Smooth muscle cell (in vitro differentiated cells): ENCODE data around the gene PRKCA. TPM values are rescaled to one million over a fixed set of nuclear protein-coding genes. Genes with fewer than 3 reads are reported as not detected.

Experiments used
- DNase-seq: peaks from one replicate; lab custom pipeline; 2025; ENCODE audit not compliant: unreplicated experiment; lab: John Stamatoyannopoulos, UW
- H2AFZ ChIP-seq: fragments of 200-600 bp; sonication (generic); 2 replicates; pipeline ENCODE4 v1.6.0; 2016; ENCODE audit warnings: antibody characterized with exemption, low read depth, mild to moderate bottlenecking
- H3F3A ChIP-seq: fragments of 200-600 bp; sonication (generic); 2 replicates; pipeline ENCODE4 v1.6.0; 2017; ENCODE audit warnings: antibody characterized with exemption, low read depth
- H3K27ac ChIP-seq: fragments of 200-600 bp; sonication (generic); 2 replicates; pipeline ENCODE4 v1.5.1; 2016; ENCODE audit warnings: low read depth, mild to moderate bottlenecking
- H3K27me3 ChIP-seq: fragments of 200-600 bp; sonication (generic); 2 replicates; pipeline ENCODE4 v1.6.1; 2016; ENCODE audit warnings: low read depth, mild to moderate bottlenecking
- H3K36me3 ChIP-seq: fragments of 200-600 bp; sonication (generic); 2 replicates; pipeline ENCODE4 v1.5.1; 2016; ENCODE audit warnings: low read depth
- H3K4me1 ChIP-seq: fragments of 200-600 bp; sonication (generic); 2 replicates; pipeline ENCODE4 v1.5.1; 2016; ENCODE audit warnings: low read depth
- H3K4me2 ChIP-seq: fragments of 200-600 bp; sonication (generic); 2 replicates; pipeline ENCODE4 v1.6.0; 2016; ENCODE audit warnings: mild to moderate bottlenecking
- H3K4me3 ChIP-seq: fragments of 200-600 bp; sonication (generic); 2 replicates; pipeline ENCODE4 v1.5.1; 2016; ENCODE audit warnings: mild to moderate bottlenecking
- H3K79me2 ChIP-seq: fragments of 200-600 bp; sonication (generic); 2 replicates; pipeline ENCODE4 v1.6.0; 2016; ENCODE audit warnings: low read depth, mild to moderate bottlenecking
- H3K9ac ChIP-seq: fragments of 200-600 bp; sonication (generic); 2 replicates; pipeline ENCODE4 v1.6.0; 2016; ENCODE audit warnings: low read depth
- H3K9me3 ChIP-seq: fragments of 200-600 bp; sonication (generic); replicated peaks from 2 replicates; pipeline ENCODE4 v1.5.1; 2016; ENCODE audit warnings: low read depth
- H4K20me1 ChIP-seq: fragments of 200-600 bp; sonication (generic); 2 replicates; pipeline ENCODE4 v1.6.0; 2016; ENCODE audit warnings: low read depth
- CTCF ChIP-seq: fragments of 200-600 bp; sonication (generic); IDR thresholded peaks from 2 replicates; pipeline ENCODE4 v1.5.1; 2017; ENCODE audit warnings: borderline replicate concordance, mild to moderate bottlenecking, antibody characterized with exemption; ENCODE audit not compliant: insufficient read depth, poor library complexity, severe bottlenecking
- WGBS: methylation state at CpG from one replicate; pipeline ENCODE4 v1.1.7; 2016; ENCODE audit warnings: low lambda C conversion rate; 5-methylcytosine and 5-hydroxymethylcytosine counted together
- polyA plus RNA-seq: library from polyadenylated mRNA; unstranded; fragments of >200 nt; fragmentation: Nextera tagmentation; extraction: Ambion mirVana; gene quantifications from 2 replicates; pipeline ENCODE4 v1.2.1, GENCODE V29; 2016
- total RNA-seq: library from RNA; depleted of rRNA; stranded (reverse); fragments of >200 nt; gene quantifications from 2 replicates; pipeline ENCODE4 v1.2.3, GENCODE V29; 2014

Gene PRKCA
- total and polyA plus RNA-seq, 2 experiments from 2014 or later: 0.78 to 7.1 TPM

- Histone ChIP-seq H3K4me1 (no peaks in the 10 kb centered on the region), H3K27ac (no peak overlapping the region), H3K79me2 (no peaks in the 10 kb centered on the region), H3K4me2 (no peak overlapping the region), H3K4me3 (no peak overlapping the region), H3K27me3 (no peaks in the 10 kb centered on the region), H3K36me3 (no peaks in the 10 kb centered on the region), H4K20me1 (no peaks in the 10 kb centered on the region), H3F3A (peaks cover 4% of the 10 kb centered on the region), H2AFZ (no peak overlapping the region), H3K9ac (no peak overlapping the region), H3K9me3 (no peaks in the 10 kb centered on the region)
- 83% methylated on average over 4 of the region's 4 CpGs for WGBS
- DNase-seq: no peak
- TF ChIP-seq CTCF: no peak
These were observed 280.8 kb downstream of the PRKCA start for GRCh38 chr17:66583112-66583748.

GRCh38 chr17:66584927-66585326, 282.5 kb downstream of the PRKCA start:
- Histone ChIP-seq H3K4me1 (no peaks in the 10 kb centered on the region), H3K9me3 (no peaks in the 10 kb centered on the region), H3K4me2 (no peak overlapping the region), H3F3A (peaks cover 4% of the 10 kb centered on the region), H3K27me3 (no peaks in the 10 kb centered on the region), H3K36me3 (no peaks in the 10 kb centered on the region), H3K9ac (no peak overlapping the region), H3K27ac (no peak overlapping the region), H3K4me3 (no peak overlapping the region), H4K20me1 (no peaks in the 10 kb centered on the region), H2AFZ (no peak overlapping the region), H3K79me2 (no peaks in the 10 kb centered on the region)
- WGBS: 96% methylated on average over 4 of the region's 4 CpGs
- DNase-seq: no peak
- TF ChIP-seq CTCF: no peak

GRCh38 chr17:66585472-66585871, 283.1 kb downstream of the PRKCA start:
- DNase-seq: no peak
- Histone ChIP-seq H3K4me1 (no peaks in the 10 kb centered on the region), H3K36me3 (no peaks in the 10 kb centered on the region), H3K9ac (no peak overlapping the region), H4K20me1 (no peaks in the 10 kb centered on the region), H2AFZ (no peak overlapping the region), H3K27me3 (no peaks in the 10 kb centered on the region), H3K4me3 (no peak overlapping the region), H3K27ac (no peak overlapping the region), H3F3A (peaks cover 4% of the 10 kb centered on the region), H3K4me2 (no peak overlapping the region), H3K79me2 (no peaks in the 10 kb centered on the region), H3K9me3 (no peaks in the 10 kb centered on the region)
- 95% methylated on average over 5 of the region's 5 CpGs for WGBS
- no peak for TF ChIP-seq CTCF

- H3K27ac ChIP-seq: no peak overlapping the region
- H3K4me3 ChIP-seq: no peak overlapping the region
- no peaks in the 10 kb centered on the region for H3K79me2 ChIP-seq
- H3K27me3 ChIP-seq: no peaks in the 10 kb centered on the region
- no peaks in the 10 kb centered on the region for H3K9me3 ChIP-seq
- H4K20me1 ChIP-seq: no peaks in the 10 kb centered on the region
- H3F3A ChIP-seq: no peaks in the 10 kb centered on the region
- H3K4me1 ChIP-seq: no peaks in the 10 kb centered on the region
- no peak for TF ChIP-seq CTCF
- no peak for DNase-seq
- no peak overlapping the region for H3K4me2 ChIP-seq
- WGBS: 90% methylated on average over 7 of the region's 7 CpGs
- no peak overlapping the region for H3K9ac ChIP-seq
- no peaks in the 10 kb centered on the region for H3K36me3 ChIP-seq
- H2AFZ ChIP-seq: no peak overlapping the region
These were observed 287.5 kb downstream of the PRKCA start for GRCh38 chr17:66589892-66590291.
